SK-N-MC (cell line): ENCODE data around the gene ATXN7L2.

ENCODE experiments used
- EZH2 ChIP-seq: fragments of 200-600 bp; sonication (generic); IDR thresholded peaks from one replicate; pipeline ENCODE4 v1.6.1; 2017; ENCODE audit warnings: antibody characterized with exemption
- POLR2AphosphoS5 ChIP-seq: IDR thresholded peaks from 2 replicates; pipeline ENCODE4 v1.6.1; 2012; ENCODE audit warnings: mild to moderate bottlenecking, low read depth, low read length, borderline replicate concordance

- TF ChIP-seq POLR2AphosphoS5 (no peak), EZH2 (no peak)
These were observed 39.4 kb upstream of the ATXN7L2 start for GRCh38 chr1:109444346-109444745.
